Fibroblast of lung (primary cell): ENCODE results near the gene FER. TPM values are rescaled to one million over a fixed set of nuclear protein-coding genes. Genes with fewer than 3 reads are reported as not detected.

Experiments
- DNase-seq, 2 donors: peaks; one replicate each; pipeline versions ENCODE4 v3.0.0 to v3.0.0-alpha.2; 2010; ENCODE audit warnings: low read depth in 2 of 2
- H2AFZ ChIP-seq: 2 replicates; pipeline ENCODE4 v1.5.1; 2012; ENCODE audit warnings: low read length, control low read depth, inconsistent platforms
- H3K27ac ChIP-seq: 2 replicates; pipeline ENCODE4 v1.5.1; 2011; ENCODE audit warnings: low read length, control low read depth; ENCODE audit not compliant: insufficient read depth
- H3K27me3 ChIP-seq: 2 replicates; pipeline ENCODE4 v1.5.1; 2011; ENCODE audit warnings: mild to moderate bottlenecking, low read length; ENCODE audit not compliant: control insufficient read depth, insufficient read depth
- H3K36me3 ChIP-seq: 2 replicates; pipeline ENCODE4 v1.5.1; 2011; ENCODE audit warnings: low read length; ENCODE audit not compliant: control insufficient read depth, insufficient read depth
- H3K4me1 ChIP-seq: 2 replicates; pipeline ENCODE4 v1.5.1; 2011; ENCODE audit warnings: low read length; ENCODE audit not compliant: control insufficient read depth, insufficient read depth; ENCODE audit errors: extremely low read depth
- H3K4me2 ChIP-seq: 2 replicates; pipeline ENCODE4 v1.5.1; 2011; ENCODE audit warnings: low read length, control low read depth; ENCODE audit not compliant: insufficient read depth; ENCODE audit errors: extremely low read depth
- H3K4me3 ChIP-seq, 4 experiments: fragments of 200-600 bp in 1 of 4; sonication (generic) in 1 of 4; replicated peaks in 1 of 4; 2 replicates each; pipeline ENCODE4 v1.5.1; 2011 to 2016; ENCODE audit warnings: low read length in 4 of 4, low read depth in 3 of 4, mild to moderate bottlenecking in 3 of 4, control low read depth in 2 of 4, inconsistent platforms in 1 of 4, mixed read lengths in 1 of 4; ENCODE audit not compliant: insufficient read depth in 1 of 4; ENCODE audit errors: control extremely low read depth in 1 of 4
- H3K79me2 ChIP-seq: 2 replicates; pipeline ENCODE4 v1.5.1; 2012; ENCODE audit warnings: mild to moderate bottlenecking, low read length, inconsistent platforms; ENCODE audit not compliant: control insufficient read depth, insufficient read depth
- H3K9ac ChIP-seq: 2 replicates; pipeline ENCODE4 v1.5.1; 2011; ENCODE audit warnings: mild to moderate bottlenecking, low read length, control low read depth; ENCODE audit not compliant: insufficient read depth
- H3K9me3 ChIP-seq: 2 replicates; pipeline ENCODE4 v1.5.1; 2012; ENCODE audit warnings: low read depth, low read length; ENCODE audit not compliant: control insufficient read depth, insufficient read depth
- H4K20me1 ChIP-seq: 2 replicates; pipeline ENCODE4 v1.5.1; 2011; ENCODE audit warnings: low read length; ENCODE audit not compliant: control insufficient read depth, insufficient read depth; ENCODE audit errors: extremely low read depth
- CTCF ChIP-seq, 2 donors: IDR thresholded peaks in 1 of 2; conservative IDR thresholded peaks in 1 of 2; 1 replicate in 1 of 2; 2 replicates in 1 of 2; pipeline ENCODE4 v1.5.1; 2011 to 2012; ENCODE audit warnings: low read length in 2 of 2, control low read depth in 1 of 2, inconsistent platforms in 1 of 2, low read depth in 1 of 2, mild to moderate bottlenecking in 1 of 2
- EZH2 ChIP-seq: IDR thresholded peaks from 2 replicates; pipeline ENCODE4 v1.5.1; 2012; ENCODE audit warnings: low read length, control low read depth, mild to moderate bottlenecking; ENCODE audit errors: missing control alignments
- polyA plus RNA-seq, 2 donors: library from polyadenylated mRNA; depleted of rRNA in 1 of 2; stranded (reverse) in 1 of 2; unstranded in 1 of 2; fragments of >200 nt; gene quantifications; 2 replicates each; pipeline ENCODE4 v1.2.1, GENCODE V29; 2011 to 2012; ENCODE audit warnings: missing spikeins in 1 of 2
- total RNA-seq: library from RNA; depleted of rRNA; stranded (reverse); fragments of >200 nt; gene quantifications from 2 replicates; pipeline ENCODE4 v1.2.1, GENCODE V29; 2014

Gene FER
- total and polyA plus RNA-seq, 2 donors (not counting 1 experiment from before 2014, with no cell fraction given), result 12.2 to 21.3 TPM

GRCh38 chr5:108728566-108729241 lies 19.0 kb upstream of the FER start:
- DNase-seq, result peak in 1 of 2 donors; percentile 42
- Histone ChIP-seq H3K36me3 (no peaks in the 10 kb centered on the region), H3K4me2 (peak overlapping the region; percentile 98), H3K9ac (peak overlapping the region; percentile 97), H3K9me3 (no peaks in the 10 kb centered on the region), H3K4me1 (peaks cover 5% of the 10 kb centered on the region), H3K27ac (peak overlapping the region; percentile 97), H2AFZ (peak overlapping the region; percentile 99), H4K20me1 (no peaks in the 10 kb centered on the region), H3K79me2 (no peaks in the 10 kb centered on the region), H3K4me3 (peak overlapping the region; percentile 75 to 87 (median 80)), H3K27me3 (no peaks in the 10 kb centered on the region)
- TF ChIP-seq CTCF (conservative IDR thresholded peaks at IDR 0.05 in 1 of 2, IDR thresholded peaks at IDR 0.05 in 1 of 2; ENCODE audit: low read depth in 1 of 2, low read length in 2 of 2), result no peak
- TF ChIP-seq EZH2, result no peak

- Histone ChIP-seq H3K27me3 (no peaks in the 10 kb centered on the region), H2AFZ (peak overlapping the region; percentile 99), H3K4me2 (peak overlapping the region; percentile 98), H3K4me1 (peaks cover 5% of the 10 kb centered on the region), H3K36me3 (no peaks in the 10 kb centered on the region), H3K4me3 (peak overlapping the region in 3 of 4 experiments; percentile 75 to 80 (median 79)), H3K9me3 (no peaks in the 10 kb centered on the region), H3K27ac (peak overlapping the region; percentile 97), H4K20me1 (no peaks in the 10 kb centered on the region), H3K9ac (no peak overlapping the region), H3K79me2 (no peaks in the 10 kb centered on the region)
- DNase-seq, result peak in 1 of 2 donors; percentile 51
- TF ChIP-seq EZH2 (no peak), CTCF (conservative IDR thresholded peaks at IDR 0.05 in 1 of 2, IDR thresholded peaks at IDR 0.05 in 1 of 2; ENCODE audit: low read depth in 1 of 2, low read length in 2 of 2) (no peak)
These were observed 18.5 kb upstream of the FER start for GRCh38 chr5:108729242-108729615.

GRCh38 chr5:108730617-108731340 lies 16.9 kb upstream of the FER start:
- no peak for TF ChIP-seq CTCF (conservative IDR thresholded peaks at IDR 0.05 in 1 of 2, IDR thresholded peaks at IDR 0.05 in 1 of 2; ENCODE audit: low read depth in 1 of 2, low read length in 2 of 2)
- TF ChIP-seq EZH2, result no peak
- no peaks in the 10 kb centered on the region for H3K79me2 ChIP-seq
- peaks cover 5% of the 10 kb centered on the region for H3K4me1 ChIP-seq
- no peak overlapping the region for H2AFZ ChIP-seq
- H3K27ac ChIP-seq, result no peak overlapping the region
- DNase-seq, result no peak
- no peak overlapping the region for H3K9ac ChIP-seq
- no peak overlapping the region for H3K4me2 ChIP-seq
- no peaks in the 10 kb centered on the region for H3K27me3 ChIP-seq
- no peaks in the 10 kb centered on the region for H3K9me3 ChIP-seq
- no peak overlapping the region for H3K4me3 ChIP-seq
- no peaks in the 10 kb centered on the region for H4K20me1 ChIP-seq
- H3K36me3 ChIP-seq, result no peaks in the 10 kb centered on the region
